GM12864 (cell line): ENCODE measurements around the gene TMEM178B.

Experiments used
- DNase-seq: peaks from one replicate; pipeline ENCODE4 v3.0.0-alpha.2; 2011; ENCODE audit warnings: low read depth
- H3K4me3 ChIP-seq: 2 replicates; pipeline ENCODE4 v1.5.1; 2011; ENCODE audit warnings: mild to moderate bottlenecking, low read depth, low read length, control low read depth
- CTCF ChIP-seq: IDR thresholded peaks from 2 replicates; pipeline ENCODE4 v1.5.1; 2011; ENCODE audit warnings: low read depth, mild to moderate bottlenecking, moderate library complexity, low read length, control low read depth, inconsistent platforms; ENCODE audit errors: missing control alignments

The TMEM178B gene

GRCh38 chr7:141262101-141263090, 188.5 kb downstream of the TMEM178B start:
- H3K4me3 ChIP-seq, result no peak overlapping the region
- no peak for DNase-seq
- TF ChIP-seq CTCF, result no peak

DNA sequence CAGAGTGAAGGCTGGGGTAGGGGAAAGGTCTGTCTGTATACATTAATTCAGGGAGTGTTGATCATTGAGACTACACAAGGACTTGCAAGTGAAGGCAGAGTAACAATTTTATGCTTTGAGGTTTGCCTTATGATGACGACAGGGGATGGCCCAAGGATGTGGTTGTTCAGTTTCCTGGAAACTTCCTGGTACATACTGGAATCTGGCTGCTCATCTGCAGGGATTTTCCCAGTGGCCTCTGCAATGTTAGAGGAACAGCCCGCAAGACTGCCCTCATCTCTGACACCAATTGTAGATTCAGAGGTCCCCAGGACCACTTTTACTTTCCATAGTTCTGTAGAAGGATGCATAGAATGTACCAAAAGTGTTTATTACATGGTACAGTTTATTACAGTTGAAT, 189.6 kb downstream of the TMEM178B start:
- H3K4me3 ChIP-seq, result no peak overlapping the region
- no peak for DNase-seq
- no peak for TF ChIP-seq CTCF

- no peak for TF ChIP-seq CTCF
- H3K4me3 ChIP-seq, result no peak overlapping the region
- DNase-seq, result no peak
Observed at GRCh38 chr7:141263983-141264382, 190.1 kb downstream of the TMEM178B start.

- no peak for TF ChIP-seq CTCF
Observed at GRCh38 chr7:141264511-141264910, 190.6 kb downstream of the TMEM178B start.

DNA sequence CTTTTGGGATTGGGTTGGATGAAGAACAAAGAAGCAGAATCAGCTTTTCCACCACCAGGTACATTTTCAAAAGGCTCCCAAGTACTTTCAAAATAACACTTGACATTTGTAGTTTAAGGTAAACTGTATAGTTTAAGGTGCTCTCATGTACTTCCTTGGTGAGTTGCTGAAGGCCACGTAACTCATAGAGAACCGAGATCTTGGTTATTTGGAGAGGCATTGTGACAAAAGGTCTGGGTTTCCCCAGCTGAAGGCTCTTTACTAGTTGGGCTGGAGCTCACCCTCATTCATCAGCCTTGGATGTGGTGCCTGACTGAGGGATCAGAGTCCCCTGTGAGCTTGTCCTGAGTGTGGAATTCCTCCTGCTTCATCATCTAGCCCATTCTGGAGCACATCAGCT, 191.8 kb downstream of the TMEM178B start:
- TF ChIP-seq CTCF, result no peak
- H3K4me3 ChIP-seq, result no peak overlapping the region
- DNase-seq, result no peak

More at GRCh38 chr7:141264511-141264910, 190.6 kb downstream of the TMEM178B start:
- DNase-seq, result no peak
- H3K4me3 ChIP-seq, result no peak overlapping the region

DNA sequence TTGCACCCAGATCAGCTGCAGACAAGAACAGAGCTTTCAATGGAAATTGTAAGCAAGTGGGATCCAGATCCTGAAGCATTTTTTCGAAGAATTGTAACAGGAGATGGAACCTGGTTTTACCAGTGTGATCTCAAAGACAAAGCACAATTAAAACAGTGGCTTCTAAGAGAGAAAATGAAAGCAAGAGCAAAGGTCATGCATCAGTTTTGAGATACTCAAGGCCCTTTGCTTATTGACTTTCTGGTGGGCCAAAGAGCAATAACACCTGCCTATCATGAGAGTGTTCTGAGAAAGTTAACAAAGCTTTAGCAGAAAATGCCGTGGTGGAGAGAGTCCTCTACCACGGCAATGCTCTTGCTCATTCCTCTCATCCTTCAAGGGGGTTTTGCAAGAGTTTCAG, 194.8 kb downstream of the TMEM178B start:
- no peak overlapping the region for H3K4me3 ChIP-seq
- no peak for TF ChIP-seq CTCF
- DNase-seq, result no peak
